ENCODE measurements around the gene ERBIN. TPM values are rescaled to one million over a fixed set of nuclear protein-coding genes. Genes with fewer than 3 reads are reported as not detected.

ERBIN gene
- total and polyA plus RNA-seq, 9 of the 15 experiments (the other 6 are each of a cell fraction or from before 2014, with no cell fraction given), result 11.9 to 72.8 (median 41.7) TPM

DNA sequence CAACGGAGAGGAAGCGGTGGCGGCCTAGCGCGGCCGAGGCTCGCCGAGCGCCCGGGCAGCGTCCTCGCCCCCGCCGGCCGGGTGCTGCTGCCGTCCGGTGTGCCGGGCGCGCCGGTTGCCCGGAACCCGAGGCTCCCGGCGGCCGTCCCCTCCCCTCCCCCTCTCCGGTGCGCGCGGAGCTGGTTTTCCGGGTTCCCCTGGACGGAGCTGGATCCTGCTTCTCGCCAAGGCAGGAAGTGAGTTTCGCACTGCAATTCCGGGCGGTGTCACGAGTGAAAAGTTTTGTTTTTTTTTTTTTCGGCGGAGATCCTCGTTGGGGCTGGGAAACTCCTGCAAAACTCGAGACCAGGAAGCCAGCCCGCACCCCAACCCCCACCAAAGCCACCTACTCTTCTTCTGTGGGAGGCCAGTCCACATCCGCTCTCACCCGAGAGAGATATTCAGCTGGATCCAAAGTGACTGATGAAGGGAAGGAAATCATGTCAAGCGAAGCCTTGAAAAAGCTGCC lies at the start of gene ERBIN (continued):
- TF ChIP-seq, protein P1, sequence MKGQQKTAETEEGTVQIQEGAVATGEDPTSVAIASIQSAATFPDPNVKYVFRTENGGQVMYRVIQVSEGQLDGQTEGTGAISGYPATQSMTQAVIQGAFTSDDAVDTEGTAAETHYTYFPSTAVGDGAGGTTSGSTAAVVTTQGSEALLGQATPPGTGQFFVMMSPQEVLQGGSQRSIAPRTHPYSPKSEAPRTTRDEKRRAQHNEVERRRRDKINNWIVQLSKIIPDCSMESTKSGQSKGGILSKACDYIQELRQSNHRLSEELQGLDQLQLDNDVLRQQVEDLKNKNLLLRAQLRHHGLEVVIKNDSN (CRISPR knock-in tag; IDR thresholded peaks at IDR 0.05), result no peak
- TF ChIP-seq FOXK2 (conservative IDR thresholded peaks at IDR 0.05 in 1 of 2, IDR thresholded peaks at IDR 0.05 in 1 of 2; ENCODE audit: low read depth in 2 of 2), result no peak
- TF ChIP-seq JUN (IDR thresholded peaks at IDR 0.05; ENCODE audit: borderline replicate concordance, low read depth, low read length), result no peak
- TF ChIP-seq JUN (CRISPR knock-in tag; IDR thresholded peaks at IDR 0.05; ENCODE audit: borderline replicate concordance), result no peak
- no peak for TF ChIP-seq PTRF (tag; IDR thresholded peaks at IDR 0.05)
- no peak for TF ChIP-seq MYNN (IDR thresholded peaks at IDR 0.05)
- TF ChIP-seq MYNN (CRISPR knock-in tag; IDR thresholded peaks at IDR 0.05), result no peak
- no peak for TF ChIP-seq ASH1L (IDR thresholded peaks at IDR 0.05; ENCODE audit: borderline replicate concordance, low read depth, partially characterized antibody)
- 0 out of 2 replicates have a peak, but pooled peaks have one; percentile 6 for TF ChIP-seq ARID1B (IDR thresholded peaks at IDR 0.05)
- 0 out of 2 replicates have a peak, but pooled peaks have one; percentile 34 for TF ChIP-seq EP400 (IDR thresholded peaks at IDR 0.05)
- TF ChIP-seq, protein P2, sequence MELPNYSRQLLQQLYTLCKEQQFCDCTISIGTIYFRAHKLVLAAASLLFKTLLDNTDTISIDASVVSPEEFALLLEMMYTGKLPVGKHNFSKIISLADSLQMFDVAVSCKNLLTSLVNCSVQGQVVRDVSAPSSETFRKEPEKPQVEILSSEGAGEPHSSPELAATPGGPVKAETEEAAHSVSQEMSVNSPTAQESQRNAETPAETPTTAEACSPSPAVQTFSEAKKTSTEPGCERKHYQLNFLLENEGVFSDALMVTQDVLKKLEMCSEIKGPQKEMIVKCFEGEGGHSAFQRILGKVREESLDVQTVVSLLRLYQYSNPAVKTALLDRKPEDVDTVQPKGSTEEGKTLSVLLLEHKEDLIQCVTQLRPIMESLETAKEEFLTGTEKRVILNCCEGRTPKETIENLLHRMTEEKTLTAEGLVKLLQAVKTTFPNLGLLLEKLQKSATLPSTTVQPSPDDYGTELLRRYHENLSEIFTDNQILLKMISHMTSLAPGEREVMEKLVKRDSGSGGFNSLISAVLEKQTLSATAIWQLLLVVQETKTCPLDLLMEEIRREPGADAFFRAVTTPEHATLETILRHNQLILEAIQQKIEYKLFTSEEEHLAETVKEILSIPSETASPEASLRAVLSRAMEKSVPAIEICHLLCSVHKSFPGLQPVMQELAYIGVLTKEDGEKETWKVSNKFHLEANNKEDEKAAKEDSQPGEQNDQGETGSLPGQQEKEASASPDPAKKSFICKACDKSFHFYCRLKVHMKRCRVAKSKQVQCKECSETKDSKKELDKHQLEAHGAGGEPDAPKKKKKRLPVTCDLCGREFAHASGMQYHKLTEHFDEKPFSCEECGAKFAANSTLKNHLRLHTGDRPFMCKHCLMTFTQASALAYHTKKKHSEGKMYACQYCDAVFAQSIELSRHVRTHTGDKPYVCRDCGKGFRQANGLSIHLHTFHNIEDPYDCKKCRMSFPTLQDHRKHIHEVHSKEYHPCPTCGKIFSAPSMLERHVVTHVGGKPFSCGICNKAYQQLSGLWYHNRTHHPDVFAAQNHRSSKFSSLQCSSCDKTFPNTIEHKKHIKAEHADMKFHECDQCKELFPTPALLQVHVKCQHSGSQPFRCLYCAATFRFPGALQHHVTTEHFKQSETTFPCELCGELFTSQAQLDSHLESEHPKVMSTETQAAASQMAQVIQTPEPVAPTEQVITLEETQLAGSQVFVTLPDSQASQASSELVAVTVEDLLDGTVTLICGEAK (IDR thresholded peaks at IDR 0.05), result peak; percentile 68
- TF ChIP-seq, protein P2 (CRISPR knock-in tag; IDR thresholded peaks at IDR 0.05), result no peak
- TF ChIP-seq POLR2G (IDR thresholded peaks at IDR 0.05; ENCODE audit: low read depth, low read length), result peak; percentile 42; the same call in 1 of the 2 replicates
- TF ChIP-seq, protein P3, sequence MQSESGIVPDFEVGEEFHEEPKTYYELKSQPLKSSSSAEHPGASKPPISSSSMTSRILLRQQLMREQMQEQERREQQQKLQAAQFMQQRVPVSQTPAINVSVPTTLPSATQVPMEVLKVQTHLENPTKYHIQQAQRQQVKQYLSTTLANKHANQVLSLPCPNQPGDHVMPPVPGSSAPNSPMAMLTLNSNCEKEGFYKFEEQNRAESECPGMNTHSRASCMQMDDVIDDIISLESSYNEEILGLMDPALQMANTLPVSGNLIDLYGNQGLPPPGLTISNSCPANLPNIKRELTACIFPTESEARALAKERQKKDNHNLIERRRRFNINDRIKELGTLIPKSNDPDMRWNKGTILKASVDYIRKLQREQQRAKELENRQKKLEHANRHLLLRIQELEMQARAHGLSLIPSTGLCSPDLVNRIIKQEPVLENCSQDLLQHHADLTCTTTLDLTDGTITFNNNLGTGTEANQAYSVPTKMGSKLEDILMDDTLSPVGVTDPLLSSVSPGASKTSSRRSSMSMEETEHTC (IDR thresholded peaks at IDR 0.05), result no peak

Measured in K562 (cell line).